ENCODE results near the gene GDF2.

GDF2 gene

DNA sequence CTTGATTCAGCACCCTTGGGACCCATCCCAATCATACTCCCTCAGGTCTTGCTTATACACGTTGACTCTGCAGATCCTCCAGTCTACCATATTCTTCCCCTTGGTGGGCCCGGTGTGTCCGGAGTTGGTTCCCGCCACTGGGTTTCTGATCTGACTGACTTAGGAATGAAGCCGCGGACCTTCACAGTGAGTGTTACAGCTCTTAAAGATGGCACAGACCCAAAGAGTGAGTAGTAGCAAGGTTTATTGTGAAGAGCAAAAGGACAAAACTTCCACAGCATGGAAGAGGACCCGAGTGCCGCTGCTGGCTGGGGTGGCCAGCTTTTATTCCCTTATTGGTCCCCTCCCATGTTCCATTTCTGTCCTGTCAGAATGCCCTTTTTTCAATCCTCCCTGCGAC is 28.2 kb upstream of the GDF2 start:
- DNase-seq: no peak

DNA sequence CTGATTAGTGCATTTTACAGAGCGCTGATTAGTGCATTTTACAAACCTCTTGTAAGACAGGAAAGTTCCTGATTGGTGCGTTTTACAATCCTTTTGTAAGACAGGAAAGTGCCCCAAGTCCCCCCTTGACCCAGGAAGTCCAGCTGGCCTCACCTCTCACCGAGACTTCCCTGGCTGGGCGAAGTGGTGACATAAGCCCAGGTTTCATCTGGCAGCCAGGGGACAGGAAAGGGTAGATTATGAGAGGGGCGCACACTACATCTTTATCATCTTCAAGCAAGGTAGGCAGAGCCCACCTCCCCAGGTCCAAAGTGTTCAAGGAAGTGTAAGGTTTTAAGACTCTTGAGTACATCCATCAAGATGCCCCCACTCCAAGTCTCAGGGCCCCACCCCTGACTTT is 27.8 kb upstream of the GDF2 start:
- DNase-seq: no peak

DNA sequence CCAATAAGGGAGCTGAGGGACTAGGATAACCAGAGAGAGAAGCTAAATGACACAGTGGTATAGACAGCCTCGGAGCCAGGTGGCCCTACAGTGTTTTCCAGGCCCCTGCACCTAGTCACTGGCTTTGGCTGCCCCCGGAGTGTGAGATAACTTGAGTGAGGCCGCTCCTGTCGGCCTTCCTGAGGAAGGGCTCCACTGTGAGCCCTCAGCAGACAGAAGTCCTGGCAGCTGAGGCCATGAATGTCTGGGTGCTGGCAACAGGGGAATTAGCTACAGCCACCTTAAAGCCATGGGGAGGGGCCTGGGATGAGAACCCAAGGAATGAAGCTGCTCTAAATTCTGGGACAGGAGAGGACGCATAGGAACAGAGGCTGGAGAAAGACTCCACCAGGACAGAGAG is 26.8 kb upstream of the GDF2 start:
- DNase-seq: no peak

DNA sequence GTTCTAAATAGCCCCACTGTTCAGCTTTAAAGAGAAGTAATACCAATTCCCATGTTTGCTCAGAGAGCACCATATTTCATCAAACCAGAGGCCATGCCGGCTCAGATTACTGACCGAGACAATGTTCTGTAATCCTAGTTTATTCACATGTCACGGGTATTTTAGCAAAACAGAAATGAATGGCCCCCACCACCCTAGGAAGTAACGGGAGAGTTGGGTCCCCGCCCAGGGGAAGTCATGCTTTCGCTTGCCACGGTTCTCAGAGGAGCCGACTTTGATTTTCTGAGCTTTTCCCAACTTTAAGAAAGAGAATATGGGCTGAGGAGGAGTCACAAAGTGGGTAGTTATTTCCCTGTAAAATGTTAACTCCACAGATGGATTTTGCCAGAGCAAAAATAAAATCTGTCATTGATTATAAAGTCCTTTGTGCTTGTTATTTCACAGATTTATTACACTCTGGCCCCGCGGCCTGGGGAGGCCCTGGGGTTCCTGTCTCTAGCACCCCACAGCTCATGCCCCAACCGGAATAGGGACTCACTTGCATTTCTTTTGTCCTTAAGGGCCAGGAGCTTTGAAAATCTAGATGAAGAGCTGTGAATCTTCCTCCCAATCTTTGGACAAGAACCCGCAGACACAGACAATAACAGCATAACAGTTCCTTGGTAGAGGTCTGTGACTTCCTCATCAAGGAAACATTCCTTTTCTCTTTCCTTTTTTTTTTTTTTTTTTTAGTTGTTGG is 25.9 kb upstream of the GDF2 start:
- no peak for DNase-seq

DNA sequence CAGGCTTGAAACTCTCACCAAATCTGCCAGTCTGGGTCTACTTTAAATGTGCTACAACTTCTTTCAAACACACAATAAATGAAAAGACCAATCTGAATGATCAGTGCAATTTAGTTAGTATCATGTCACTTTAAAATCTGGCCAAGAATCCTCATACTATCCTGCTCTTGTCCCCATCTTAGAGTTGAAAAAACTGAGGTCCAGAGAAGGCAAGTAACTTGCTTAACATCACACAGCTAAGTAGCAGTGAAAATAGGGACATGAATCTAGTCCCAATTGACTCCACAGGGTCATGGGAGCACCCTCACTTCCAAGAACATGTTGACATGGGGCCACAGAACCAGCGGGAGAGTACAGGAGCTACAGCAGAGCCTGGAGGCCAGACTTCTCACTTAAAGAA is 25.3 kb upstream of the GDF2 start:
- no peak for DNase-seq

DNA sequence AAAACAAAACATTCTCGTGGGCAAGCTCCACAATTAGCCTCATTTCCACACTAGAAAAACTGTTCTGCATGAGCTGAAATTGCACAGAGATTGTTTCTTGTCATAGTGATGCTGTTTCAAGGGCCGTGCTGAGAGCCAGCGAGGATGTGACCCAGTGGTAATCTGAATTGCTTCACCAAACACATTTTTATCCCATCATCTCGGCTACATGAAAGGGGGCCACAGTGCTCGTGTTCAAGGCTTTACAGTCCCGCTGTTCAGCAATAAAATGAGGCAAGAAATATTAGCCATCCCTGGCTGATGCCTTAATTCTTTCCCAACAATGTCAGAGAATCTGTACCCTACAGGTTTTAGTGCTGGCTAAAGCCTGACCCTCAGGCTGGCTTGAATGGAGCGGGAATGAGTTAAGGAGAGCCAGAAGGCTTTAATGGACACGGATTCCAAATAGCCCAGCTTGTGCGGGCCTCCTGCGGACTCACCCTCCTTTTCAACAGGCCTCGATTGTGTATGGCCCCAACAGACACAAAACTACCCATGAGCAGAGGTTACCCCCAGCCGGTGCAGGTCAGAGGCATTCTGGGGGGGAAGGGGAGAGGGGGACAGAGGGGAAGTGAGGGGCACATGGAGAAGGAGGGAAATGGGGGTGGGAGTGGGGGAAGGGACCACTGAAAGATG is 24.3 kb upstream of the GDF2 start:
- DNase-seq: no peak

DNA sequence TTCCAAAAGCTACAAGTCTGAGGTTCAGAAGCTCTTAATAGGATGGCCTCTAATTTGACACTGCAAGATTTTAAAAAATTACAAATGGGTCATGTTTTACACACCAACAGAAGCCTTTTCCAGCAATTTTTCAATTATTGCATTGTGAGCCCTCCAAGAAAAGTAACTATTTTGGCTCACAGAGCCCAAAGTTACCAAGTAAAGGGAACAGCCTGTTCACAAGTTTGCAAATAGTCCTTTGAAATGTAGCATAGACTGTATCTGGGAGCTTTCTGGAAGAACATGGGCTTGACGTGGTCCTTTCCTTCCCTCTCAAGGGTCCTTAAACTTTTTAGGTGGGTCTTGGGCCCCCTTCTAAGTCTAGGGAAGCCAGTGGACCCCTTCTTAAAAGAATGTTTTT is 23.5 kb upstream of the GDF2 start:
- no peak for DNase-seq

DNA sequence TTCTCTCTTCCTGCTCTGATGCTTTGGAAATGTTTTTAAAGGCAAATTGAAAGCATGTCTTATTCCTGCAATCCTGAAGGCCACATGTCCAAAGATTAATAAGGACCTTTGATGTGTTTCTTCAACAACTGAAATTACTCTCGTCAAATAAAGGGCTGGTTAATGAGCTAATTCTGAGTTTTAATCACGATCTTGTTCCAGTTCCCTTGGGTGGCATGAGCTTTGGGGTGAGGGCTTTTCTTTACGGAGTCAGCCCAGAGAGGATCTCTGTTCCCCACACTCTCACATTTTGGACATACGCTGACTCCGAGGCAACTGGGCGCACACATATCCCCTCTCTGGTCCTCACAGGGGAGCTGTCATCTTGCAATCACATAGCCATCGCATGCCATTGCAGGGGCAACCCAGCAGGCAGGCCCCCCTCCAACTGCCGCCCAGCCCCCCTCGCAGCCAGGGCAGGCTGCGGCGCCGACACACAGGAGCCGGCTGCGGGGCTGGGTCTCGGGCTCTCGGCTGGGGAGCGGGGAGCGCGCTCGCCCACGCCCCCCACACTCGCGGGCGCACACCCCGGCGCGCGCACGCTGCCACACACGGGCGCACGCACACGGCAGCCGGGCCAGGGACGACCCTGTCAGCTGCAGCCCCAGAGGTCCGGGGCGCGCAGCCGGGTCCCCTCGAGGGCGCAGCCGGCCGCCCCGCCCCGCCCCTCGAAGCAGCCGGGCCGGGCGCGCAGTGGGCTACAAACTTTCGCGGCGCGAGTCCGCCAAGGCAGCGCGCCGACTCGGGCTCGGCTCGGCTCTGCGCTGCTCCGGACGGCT is 22.4 kb upstream of the GDF2 start, which contains the start of gene GDF10:
GDF10 (plus strand) TSS at position 587 of the 818 bp plus-strand sequence. CDS start 455 bp downstream, outside the sequence.
- DNase-seq: no peak

DNA sequence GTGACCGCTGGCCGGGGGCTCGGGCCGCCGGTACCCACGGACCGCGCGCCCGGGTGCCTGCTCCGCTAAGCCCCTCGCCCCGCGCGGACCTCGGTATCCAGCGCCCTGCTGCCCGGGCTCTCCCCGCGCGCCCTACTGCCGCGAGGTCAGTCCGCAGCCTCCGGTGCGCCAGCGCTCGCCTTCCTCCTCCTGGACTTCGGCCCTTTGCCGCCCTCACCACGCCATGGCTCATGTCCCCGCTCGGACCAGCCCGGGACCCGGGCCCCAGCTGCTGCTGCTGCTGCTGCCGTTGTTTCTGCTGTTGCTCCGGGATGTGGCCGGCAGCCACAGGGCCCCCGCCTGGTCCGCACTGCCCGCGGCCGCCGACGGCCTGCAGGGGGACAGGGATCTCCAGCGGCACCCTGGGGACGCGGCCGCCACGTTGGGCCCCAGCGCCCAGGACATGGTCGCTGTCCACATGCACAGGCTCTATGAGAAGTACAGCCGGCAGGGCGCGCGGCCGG is 21.8 kb upstream of the GDF2 start:
- no peak for DNase-seq

DNA sequence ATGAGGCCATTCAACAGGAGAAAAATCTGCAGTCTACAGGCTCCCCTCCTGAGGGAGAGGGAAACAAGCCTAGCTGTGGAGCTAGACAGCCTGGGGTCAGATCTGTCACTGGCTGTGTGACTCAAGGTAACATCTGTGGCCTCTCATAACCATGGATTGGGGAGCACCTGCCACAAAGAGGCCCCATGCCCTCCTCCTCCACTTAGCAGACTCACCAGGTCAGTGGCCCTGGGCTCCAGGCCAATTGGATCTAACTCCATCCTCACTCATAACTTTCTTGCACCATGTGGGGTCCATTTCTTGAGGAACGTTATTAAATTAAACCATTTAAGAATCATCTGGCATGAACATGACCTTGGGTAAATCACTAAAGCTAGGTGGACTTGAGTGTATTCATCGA is 20.4 kb upstream of the GDF2 start:
- no peak for DNase-seq

DNA sequence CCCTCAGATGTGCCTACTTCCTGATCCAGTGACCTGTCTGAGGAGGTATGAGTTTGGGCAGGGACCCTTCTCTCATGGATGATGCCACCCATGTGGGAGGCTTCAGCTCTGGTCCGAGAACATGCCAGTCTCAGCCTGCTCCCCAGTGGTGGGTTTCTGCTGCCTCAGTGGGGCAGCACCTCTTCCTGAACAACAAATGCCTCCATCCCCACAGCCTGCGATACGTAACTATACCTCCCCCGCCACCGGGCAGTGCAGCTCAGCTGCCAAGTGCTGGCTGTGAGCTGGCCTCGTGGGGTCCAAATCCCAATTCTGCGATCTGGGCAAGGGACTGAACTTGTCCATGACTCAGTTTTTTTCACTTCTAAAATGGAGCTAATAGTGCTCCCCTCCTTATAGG is 19.1 kb upstream of the GDF2 start:
- no peak for DNase-seq

DNA sequence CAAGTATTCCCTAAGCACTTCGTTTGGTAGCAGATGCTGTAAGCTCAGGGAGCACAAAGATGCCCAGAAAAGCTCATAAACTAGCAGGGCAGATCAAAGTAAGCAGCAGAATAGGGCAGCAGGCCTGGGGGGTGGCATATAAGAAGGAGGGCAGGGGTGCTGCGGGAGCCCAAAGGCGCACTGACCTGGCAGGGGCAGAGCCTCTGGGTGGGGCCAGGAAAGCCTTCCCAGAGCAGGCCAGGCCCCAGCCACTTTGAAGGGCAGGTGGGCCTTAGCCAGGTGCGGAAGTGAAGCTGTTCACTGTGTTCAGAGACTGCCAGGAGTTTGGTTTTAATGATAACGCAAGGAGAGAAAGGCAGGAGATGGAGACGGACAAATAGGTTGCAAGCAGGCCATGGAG is 18.4 kb upstream of the GDF2 start:
- no peak for DNase-seq

DNA sequence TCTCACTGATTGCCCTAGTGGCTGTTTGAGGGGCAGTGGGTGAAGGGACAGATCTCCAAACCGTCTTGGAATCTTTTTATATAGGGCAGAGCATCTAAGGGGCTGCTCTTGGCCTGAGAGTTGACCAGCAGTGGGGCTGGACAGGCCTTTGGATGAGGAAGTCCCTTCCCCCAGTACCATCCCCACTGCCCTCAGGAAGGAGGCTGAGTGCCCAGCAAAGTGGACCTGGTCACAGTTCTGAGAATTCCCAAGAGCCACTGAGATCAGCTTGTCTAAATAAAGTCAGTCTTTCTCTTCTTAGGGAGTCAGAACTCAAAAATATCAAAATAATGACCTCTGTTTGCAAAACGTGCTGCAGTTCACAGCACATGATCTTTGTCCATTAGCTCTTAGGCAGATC is 16.7 kb upstream of the GDF2 start:
- DNase-seq: no peak

DNA sequence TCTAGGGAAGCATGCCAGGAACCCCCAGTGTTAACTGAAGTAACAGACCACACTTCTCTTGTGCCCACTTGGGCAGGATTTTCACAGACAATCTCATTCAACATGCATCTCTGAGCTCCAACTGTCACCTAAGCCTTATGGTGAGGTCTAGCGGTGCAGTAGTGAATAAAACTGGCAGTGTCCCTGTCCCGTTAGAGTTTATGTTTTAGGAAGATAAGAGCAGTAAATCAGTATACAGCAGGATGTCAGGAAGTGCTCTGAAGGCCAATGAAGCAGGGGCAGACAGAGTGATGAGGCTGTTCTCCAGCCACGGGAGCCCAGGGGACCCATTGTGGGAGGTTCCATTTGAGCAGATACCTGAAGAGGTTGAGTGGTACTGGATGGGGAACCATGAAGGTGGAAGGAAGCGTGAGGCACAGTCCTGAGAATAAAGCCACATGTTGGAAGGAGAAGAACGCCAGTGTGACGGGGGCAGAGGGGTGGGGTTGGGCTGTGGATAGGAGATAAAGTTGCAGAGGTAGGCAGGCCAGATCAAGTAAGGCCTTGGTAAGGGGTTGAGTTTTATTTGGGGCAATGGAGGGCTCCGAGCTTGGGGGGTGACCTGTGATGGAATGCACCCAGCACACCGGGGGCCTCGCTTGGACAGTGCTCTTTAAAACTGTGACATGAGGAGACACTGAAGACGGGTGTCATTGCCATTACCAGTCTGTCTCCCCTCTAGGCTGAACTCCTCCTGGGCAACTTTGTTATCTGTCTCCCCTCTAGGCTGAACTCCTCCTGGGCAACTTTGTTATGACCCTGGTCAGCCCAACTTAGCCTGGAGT is 15.7 kb upstream of the GDF2 start:
- DNase-seq: no peak

DNA sequence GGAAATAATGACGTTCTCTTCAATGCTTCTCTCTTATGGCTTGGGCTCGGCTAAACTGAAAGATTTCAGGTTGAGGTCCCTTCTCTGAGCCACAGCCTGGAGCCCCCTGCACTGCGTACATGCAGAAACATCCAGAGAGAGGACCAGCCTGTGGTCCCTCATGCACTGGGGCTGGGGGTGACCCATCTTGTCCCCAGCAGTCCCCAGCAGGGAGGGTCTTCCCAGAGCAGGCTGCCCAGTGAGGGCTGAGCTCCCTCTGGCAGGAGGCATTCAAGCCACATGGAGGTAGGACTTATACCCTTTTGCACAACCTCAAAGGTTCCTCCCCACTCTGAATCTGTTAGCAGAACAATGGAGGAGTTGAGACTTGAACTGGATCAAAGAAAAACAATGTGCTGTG is 14.9 kb upstream of the GDF2 start:
- DNase-seq: no peak

DNA sequence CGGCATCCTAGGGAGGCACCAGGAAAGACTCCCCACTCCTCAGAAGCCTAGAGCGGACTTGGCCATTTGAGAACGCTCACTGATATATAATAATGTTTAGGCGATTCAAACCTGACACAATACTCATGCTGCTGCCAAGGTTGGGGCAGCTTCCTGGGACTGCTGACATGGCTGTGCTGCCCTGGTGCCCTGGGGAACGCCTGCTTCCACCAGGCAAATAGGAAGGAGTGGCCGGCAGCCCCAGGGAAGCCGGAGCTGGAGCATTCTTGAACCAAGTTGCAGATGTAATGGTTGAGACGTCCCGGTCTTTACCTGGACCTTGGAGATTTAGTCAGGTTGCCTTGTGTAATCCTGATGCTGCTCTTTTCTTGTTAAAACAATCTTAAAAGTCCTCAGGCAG is 13.5 kb upstream of the GDF2 start:
- DNase-seq: no peak

DNA sequence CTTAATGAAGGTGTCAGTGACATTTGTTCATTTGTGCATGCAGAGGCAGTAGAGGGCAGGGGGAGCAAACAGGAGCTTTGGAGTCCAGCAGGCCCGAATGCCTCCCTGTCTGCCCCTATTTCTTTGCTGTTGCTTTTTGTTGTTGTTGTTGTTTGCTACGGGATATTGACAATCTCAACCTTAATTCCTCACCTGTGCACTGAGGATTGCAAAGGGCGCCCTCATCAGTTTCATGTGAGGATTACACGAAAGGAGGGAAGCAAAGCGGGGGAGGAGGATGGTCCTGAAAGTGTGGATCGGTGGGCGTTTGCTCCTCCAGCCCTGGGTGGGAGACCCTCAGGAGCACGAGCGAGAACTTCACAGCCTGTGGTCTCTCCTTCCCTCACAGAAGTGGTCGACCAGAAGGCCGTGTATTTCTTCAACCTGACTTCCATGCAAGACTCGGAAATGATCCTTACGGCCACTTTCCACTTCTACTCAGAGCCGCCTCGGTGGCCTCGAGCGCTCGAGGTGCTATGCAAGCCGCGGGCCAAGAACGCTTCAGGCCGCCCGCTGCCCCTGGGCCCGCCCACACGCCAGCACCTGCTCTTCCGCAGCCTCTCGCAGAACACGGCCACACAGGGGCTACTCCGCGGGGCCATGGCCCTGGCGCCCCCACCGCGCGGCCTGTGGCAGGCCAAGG is 12.7 kb upstream of the GDF2 start:
- no peak for DNase-seq

DNA sequence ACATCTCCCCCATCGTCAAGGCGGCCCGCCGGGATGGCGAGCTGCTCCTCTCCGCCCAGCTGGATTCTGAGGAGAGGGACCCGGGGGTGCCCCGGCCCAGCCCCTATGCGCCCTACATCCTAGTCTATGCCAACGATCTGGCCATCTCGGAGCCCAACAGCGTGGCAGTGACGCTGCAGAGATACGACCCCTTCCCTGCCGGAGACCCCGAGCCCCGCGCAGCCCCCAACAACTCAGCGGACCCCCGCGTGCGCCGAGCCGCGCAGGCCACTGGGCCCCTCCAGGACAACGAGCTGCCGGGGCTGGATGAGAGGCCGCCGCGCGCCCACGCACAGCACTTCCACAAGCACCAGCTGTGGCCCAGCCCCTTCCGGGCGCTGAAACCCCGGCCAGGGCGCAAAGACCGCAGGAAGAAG is 12.2 kb upstream of the GDF2 start:
- DNase-seq: no peak

DNA sequence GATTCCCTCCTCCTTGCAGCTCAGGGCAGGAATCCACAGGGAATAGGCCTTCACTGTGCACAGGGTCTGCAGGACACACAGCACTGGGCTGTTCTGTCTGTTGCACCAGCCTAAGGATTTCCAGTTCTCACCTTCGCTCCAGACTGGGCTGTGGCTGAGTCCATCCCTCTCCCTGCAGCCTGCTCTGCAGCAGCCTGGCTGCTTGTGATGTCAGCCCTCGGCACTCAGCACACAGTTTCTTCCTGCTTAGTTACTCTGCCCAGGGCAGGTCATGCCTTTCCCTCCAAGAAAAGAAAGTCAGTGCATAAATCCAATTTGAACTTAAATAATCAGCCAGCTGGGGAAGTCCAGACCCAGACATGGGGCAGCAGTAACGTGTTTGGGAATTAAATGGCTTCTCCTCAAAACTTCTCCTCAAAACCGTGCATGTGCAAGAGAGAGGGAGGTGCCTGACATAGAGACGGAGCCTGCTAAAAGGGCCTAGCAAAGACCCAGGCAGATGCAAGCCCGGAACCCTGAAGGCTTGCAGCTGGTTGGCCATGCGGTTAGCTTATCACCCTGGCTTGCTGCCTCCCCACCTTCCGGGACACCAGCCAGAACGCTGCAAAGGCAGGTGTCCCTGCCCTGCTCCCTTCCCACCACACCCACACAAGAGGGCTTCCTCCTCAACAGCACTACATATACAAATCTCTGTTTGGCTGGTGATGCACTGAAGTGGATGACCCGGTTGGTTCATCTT is 10.9 kb upstream of the GDF2 start:
- no peak for DNase-seq

DNA sequence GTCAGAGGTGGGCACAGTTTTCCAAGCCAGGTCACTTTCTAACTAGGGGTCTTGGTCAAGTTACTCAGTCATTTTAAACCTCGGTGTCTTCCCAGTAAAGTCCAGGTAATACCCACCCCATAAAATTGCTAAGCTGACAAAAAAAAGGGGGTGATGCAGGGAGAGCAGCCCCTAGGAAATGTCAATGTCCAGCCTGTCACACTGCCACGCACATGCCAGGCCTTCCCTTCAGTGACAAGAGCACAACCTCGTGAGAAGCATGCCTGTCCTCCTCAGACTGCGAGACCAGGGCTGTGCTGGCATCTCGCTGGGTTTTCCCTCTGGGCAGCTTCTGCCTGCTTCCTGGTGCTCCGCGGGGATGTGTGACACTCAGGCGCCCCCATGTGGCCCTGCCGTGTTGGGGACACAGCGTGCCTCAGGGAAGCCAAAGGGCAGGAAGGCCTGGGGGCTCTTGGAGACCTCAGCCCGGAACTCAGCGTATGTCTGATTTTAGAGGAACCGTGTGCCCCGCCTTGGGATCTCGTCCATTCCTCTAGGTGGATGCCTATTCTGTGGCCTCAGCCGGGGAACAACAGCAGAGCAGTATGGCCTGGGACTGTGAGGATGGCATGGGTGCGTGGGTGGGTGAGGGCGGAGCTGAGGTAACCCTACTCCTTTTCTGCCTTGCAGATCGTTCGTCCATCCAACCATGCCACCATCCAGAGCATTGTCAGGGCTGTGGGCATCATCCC is 10.2 kb upstream of the GDF2 start:
- DNase-seq: peak; percentile 43 to 50

DNA sequence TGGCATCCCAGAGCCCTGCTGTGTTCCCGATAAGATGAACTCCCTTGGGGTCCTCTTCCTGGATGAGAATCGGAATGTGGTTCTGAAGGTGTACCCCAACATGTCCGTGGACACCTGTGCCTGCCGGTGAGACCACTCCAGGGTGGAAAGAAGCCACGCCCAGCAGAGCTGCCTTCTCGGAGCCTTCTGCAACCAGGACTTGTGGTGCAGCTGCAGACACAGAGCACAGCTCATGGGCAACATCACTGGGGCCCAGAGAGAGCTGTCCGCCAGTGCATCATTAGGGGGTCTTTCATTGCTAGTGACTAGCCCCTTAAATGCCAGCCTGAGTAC is 9.6 kb upstream of the GDF2 start:
- no peak for DNase-seq
